Stimulated activated CD4-positive, alpha-beta T cell treated with anti-CD3 and anti-CD28 coated beads, Interleukin-1b, Interleukin-23, amount 100 ng/mL, for 48 hours (primary cell): ENCODE data around the gene XPO4.
"Not testable (repeated sequence)": the region's sequence is repeated elsewhere in the genome, so short reads cannot be mapped to it uniquely, and the experiment has no call there.

Experiments
- DNase-seq: peaks from one replicate; pipeline ENCODE4 v3.0.0-alpha.2; 2020

The XPO4 gene

DNA sequence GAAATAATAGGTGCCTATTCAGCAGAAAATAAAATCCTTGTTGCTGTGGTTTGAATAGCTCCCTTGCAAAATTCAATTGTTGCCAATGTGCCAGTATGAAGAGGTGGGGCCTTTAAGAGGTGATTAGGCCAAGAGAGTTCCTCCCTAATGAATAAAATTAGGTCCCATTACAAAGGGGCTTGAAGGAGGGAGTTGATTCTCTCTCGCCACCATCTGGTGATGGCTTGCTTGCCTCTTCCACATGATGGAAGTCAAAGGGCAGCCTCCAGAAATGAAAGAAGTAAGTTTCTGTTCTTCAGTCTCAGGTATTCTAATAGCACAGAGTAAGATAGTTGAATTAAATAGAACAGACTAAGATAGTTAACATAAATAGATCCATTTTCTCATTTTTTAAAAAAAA is 125.8 kb downstream of the XPO4 start:
- no peak for DNase-seq

DNA sequence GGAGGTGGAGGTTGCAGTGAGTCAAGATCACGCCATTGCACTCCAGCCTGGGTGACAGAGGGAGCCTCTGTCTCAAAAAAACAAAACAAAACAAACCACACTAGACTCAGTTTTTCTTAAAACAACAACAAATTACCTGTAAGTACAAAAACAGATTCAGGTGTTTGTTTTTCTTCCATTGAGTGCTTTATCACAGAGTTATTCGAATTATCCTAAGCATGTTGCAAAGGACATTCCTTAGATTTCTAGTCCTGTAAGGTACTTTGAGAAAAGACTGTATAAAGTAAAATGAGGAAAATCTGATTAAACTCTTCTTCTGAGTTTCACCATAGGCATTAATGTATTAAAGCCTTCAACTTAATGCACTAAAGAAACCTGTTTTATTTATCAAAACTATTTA is 126.6 kb downstream of the XPO4 start:
- no peak for DNase-seq

DNA sequence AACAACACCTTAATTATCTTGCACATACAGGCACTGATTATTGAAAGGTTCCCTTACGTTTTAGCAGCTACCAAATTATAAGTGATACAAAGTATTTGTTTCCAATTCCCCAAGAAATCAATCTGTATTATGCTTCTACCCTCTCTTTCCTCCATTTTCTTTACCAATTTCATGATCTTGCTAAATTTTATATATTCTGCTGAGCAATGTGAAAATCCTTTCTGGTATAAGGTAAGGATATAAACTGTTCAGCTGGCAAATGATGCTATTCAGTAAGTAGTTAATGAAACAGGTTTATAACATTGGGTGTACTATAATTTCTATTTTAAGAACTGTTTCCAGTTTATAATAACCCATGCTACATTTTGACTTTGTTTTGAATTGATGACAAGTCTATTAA is 127.8 kb downstream of the XPO4 start:
- no peak for DNase-seq

DNA sequence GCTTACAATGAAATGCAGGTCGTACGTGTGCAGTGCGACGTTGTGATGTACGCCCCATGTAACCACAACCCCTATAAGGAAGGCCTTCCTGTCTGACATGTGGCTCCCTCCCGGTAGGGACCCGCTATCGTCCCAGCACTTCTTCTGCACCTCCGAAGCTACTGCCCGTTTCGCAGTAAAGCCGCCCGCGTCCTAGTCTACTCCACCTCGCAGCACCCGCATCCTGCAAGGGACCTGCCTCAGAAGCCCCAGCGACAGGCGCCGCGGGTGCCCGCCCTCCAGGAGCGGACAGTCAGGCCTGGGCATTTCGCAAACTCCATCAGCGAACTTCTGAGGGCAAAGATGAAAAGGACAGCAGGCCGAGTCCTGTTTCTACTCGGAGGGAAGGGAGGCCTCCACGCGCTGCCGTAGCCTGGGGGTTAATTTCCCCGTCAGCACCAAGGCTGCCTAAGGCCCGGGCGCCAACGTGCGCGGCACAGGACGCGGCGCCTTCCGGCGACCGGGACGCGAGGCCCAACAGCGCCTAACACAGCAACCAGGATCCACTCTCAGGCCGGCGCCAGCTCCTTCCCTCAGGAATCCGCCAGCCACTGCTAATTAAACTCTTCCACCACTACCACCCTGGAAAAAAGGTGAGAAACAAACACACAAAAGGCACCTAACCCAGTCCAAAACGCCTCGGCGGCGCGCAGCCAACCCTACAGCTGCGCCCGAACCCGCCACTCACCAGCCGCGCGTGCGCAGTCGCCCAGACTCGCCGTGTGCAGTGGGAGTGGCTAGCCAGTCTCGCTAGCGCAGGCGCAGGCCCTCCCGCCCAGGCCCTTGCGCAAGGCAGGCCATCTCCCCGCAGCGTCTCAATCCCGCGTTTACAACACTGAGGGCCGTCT is 129.1 kb downstream of the XPO4 start, which contains the start of gene EEF1AKMT1:
EEF1AKMT1 (minus strand) TSS at position 768 of the 887 bp plus-strand sequence. CDS start 16,363 bp downstream, outside the sequence.
- DNase-seq, result peak; percentile 95

DNA sequence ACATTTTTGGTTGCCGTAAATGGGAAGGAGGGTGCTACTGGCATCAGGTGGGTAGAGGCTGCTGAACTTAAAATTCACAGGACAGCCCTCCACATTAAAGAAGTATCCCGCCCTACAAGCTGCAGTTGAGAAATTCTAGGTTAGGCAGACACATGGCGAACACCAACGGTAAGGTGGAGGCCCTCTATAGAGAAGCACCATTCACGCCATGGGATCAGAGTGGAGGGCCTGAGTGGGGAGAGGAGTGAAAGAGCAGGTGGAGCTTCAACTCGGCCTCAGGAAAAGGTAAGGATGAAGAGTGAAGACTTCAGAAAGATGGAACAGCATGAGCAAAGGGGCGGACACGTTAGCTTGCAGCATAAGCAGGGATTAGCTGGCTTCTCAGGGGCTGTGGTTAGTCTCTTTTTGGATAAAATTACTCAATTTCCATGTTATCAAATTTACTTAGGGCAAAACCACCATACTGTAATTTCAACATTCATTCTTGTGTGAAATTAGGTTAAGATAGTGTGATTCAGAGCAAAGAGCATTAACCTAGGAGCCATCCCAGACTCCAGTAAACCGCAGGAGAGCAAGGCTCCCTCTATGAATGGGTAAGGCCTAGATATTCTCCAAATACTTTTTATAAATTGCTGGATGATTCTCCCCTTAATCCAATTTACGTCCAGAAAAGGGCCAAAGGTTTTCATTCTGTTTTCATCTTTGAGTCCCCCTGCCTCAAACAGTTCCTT is 130.0 kb downstream of the XPO4 start:
- no peak for DNase-seq

DNA sequence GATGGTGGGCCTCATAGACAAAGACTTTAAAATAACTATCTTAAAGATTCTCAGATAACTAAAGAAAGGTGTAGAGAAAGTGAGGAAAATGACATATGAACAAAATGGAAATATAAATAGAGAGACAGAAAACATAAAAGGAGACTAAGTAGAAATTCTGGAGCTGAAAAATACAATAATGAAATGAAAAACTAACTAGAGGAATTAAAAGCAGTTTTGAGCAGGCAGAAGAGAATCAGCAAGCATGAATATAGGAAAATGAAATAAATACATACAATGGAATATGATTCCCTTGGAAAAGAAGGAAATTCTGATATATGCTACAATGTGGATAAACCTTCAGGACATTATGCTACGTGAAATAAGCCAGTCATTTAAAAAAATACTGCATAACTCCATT is 132.7 kb downstream of the XPO4 start:
- no peak for DNase-seq

DNA sequence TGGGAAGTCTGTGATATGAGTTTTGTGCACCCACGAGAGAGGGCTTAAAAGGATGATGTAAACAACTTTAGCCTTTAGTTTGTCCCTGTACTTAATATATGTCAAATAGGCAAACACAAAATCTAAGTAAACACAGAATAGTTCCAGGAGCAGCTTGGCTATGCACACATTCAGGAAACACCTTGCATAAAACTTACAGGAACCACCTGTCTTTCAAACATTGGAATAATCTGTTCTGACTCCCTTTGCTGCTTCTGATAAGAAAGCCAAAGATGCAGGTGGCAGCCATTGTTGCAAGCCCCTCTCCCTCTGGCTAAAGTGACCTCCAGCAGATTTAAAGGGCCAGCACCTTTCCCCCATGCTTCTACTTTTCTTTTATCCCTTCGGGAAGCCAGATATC is 133.5 kb downstream of the XPO4 start:
- DNase-seq, result no peak

DNA sequence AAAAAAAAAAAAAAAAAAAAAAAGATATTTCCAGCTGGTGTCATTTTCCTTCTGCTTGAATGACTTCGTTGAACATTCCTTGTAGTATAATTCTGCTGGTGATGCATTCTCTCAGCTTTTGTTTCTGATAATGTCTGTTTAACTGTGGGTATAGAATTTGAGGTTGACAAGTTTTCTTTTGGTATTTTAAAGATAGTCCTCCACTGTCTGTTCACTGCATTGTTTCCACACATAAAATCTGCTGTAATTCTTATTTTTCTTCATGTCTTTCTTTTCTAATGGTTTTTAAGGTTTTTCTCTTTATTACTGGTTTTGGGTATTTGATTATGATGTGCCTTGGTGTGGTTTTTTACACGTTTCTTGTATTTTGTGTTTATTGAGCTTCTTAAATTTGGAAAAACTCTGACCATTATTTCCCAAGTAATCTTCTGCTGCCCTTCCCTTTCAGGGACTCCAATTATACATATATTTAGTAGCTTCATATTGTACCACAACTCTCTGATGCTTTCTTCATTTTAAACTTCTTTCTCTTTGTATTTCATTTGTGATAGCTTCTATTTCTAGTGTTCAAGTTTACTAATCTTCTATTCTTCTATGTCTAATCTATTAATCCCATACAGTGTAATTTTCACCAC is 135.1 kb downstream of the XPO4 start:
- DNase-seq, result no peak

DNA sequence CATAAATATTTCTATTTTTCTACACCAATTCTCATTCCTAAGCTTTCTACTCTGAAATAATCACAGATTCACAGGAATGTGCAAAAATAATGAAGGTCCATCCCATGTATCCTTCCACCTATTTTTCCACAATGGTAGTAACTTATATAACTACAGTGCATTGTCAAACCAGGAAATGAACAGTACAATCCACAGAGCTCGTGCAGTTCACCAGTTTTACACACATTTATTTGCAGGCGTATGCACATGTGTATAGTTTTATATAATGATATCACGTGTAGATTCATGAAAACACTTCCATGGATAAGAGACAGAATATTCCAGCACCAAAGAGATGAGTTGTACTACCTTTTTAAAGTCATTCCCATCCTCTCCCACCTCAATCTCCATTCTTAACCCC is 141.7 kb downstream of the XPO4 start:
- DNase-seq, result no peak

DNA sequence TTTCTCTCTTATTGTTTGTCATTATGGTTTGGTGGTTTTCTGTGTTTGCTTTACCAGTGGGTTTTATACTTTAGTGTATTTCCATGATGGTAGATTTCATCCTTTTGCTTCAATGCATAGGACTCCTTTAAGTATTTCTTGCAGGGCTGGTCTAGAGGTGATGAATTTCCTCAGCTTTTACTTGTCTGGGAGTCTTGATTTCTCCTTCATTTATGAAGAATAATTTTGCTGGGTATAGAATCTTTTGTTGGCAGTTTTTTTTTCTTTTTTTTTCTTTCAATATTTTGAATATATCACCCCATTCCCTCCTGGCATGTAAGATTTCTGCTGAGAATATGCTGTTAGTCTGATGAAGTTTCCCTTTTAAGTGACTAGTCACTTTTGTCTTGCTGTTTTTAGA is 148.5 kb downstream of the XPO4 start:
- no peak for DNase-seq

DNA sequence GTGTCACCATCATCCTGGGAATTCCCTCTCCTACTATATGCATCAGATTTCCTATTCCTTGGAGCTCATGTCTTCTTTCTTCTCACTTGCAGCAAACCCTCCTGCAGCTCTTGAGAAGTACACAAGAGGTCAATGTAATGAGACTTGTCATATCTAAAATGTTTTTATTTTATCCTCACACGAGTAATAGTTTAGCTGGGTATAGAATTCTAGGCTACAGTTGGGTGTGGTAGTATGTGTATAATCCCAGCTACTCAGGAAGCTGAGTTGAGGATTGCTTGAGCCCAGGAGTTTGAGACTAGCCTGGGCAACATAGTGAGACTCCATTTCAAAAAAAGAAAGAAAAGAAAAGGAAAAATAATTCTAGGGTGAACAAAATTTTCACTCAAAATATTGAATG is 153.2 kb downstream of the XPO4 start:
- no peak for DNase-seq

DNA sequence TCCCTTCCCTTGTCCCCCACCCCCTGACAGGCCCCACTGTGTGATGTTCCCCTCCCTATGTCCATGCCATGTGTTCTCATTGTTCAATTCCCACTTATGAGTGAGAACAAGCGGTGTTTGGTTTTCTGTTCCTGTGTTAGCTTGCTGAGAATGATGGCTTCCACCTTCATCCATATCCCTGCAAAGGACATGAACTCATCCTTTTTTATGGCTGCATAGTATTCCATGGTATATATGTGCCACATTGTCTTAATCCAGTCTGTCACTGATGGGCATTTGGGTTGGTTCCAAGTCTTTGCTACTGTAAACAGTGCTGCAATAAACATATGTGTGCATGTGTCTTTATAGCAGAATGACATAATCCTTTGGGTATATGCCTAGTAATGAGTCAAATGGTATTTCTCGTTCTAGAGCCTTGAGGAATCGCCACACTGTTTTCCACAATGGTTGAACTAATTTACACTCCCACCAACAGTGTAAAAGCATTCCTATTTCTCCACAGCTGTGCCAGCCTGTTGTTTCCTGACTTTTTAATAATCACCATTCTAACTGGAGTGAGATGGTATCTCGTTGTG is 158.6 kb downstream of the XPO4 start:
- DNase-seq, result not testable (repeated sequence)

DNA sequence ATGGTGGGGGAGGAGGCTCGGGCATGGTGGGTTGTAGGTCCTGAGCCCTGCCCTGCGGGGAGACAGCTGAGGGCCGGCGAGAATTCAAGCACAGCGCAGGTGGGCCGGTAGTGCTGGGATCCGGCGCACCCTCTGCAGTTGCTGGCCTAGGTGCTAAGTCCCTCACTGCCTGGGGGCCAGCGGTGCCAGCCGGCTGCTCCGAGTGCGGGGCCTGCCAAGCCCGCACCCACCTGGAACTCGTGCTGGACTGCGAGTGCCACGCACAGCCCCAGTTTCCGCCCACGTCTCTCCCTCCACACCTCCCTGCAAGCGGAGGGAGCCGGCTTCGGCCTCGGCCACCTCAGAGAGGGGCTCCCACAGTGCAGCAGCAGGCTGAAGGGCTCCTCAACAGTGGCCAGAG is 162.5 kb downstream of the XPO4 start:
- DNase-seq, result no peak

DNA sequence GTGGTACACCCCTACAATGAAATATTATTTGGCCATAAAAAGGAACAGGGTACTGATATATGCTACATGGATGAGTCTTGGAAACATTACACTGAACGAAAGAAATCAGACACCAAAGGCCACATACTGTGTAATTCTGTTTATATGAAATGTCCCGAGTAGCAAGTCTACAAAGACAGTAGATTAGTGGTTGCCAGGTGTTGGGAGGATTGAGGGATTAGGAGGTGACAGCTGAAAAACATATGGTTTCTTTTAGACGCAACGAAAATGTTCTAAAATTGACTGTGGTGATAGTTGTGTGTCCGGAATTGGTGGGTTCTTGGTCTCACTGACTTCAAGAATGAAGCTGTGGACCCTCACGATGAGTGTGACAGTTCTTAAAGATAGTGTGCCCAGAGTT is 163.9 kb downstream of the XPO4 start:
- DNase-seq, result no peak

DNA sequence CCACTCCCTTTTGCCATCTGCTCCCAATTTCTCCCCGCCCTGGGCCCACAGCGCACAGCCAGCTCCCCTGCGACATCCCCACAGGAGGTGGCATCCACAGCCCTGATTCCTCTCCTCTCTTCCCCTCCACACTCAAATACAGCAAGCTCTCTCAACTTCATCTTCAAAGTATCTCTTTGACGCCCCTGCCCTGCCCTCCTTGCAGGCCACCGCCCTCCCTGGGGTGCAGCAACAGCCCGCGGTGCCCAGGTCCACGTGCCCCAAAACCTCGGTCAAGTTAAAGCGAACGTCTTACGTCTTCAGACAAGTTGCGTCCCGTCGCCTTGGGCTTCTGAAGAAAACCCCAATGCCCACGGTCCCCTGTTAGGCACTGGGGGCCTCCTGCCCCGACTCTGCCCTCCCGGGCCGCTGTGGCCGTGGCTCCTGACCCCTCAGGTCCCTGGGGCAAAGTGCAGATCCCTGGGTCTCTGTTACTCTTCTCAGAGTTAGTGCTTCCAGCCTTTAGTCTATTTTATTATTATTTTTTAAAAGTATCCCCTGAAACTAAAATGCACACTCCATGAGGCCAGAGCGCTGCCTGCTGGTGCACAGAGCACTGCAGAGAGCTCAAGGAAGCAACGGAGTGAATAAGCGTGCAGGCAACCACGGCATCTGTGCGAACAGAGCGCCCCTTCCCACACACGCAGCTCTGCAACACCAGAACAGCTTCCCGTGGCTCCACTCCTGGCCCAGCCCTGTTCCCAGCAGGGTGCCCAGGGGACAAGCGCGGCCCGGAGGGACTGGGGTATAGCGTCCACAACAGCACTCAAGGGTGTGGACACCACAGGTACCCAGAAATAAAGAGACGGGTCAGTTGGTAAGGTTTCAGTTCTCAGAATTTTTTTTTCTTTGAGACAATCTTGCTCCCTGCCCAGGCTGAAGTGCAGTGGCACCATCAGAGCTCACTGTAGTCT is 172.6 kb downstream of the XPO4 start:
- DNase-seq, result no peak

DNA sequence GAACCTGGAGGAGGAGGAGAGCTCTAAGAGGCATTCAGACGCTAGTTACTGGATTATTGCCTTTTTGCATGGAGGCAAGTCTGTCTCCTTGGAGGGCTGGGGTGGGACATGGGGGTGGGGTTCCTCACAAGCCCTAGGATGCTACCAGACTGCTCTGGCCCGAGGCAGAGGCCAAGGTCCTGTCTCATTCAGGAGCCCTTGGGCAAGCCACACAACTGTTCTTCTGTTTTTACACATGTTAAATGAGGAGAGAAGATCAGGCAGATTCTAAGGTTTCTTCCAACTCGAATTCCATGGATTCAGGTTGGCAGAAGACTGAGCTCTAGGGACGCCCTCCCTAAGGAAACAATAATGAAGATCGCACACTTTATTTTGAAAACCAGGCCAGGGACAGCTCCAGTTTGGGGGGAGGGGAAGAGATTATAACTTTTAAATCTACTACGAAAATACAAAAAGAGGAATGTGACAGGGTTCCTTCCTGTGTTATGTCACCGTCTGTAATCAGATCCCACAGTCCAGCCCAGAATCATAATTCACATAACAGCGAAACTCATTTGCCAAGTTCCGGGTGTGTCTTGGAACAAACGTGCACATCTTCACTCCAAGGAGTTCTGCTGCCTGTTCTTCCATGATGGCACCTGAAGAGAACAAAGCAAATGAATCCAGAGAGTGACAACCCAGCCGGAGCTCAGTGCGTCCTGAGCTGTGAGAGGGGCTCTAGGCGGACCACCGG is 173.8 kb downstream of the XPO4 start:
- no peak for DNase-seq

DNA sequence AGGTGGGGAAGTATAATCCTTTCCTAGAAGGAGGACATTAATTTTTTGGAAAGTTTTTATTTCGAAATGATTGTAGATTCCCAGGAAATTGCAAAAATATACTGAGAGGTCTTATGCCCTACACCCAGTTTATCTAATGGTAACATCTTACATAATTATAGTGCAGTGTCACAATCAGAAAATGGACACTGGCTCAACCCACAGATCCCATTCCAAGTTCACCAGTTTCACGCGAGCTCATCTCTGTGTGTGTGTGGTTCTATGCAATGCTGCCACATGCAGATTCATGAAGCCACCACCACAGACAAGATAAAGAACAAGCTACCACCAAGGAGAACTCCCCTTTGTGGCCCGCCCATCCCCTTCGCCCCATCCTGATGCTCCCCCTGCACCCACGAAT is 174.7 kb downstream of the XPO4 start:
- no peak for DNase-seq
